Skeletal muscle satellite cell (primary cell): ENCODE measurements around the gene ACOT2.
"Not testable (repeated sequence)": the region's sequence is repeated elsewhere in the genome, so short reads cannot be mapped to it uniquely, and the experiment has no call there.

Experiments used
- H3K27me3 ChIP-seq: 2 replicates; pipeline ENCODE4 v1.7.0; 2013; ENCODE audit warnings: low read length; ENCODE audit not compliant: control insufficient read depth, insufficient read depth
- H3K36me3 ChIP-seq: 2 replicates; pipeline ENCODE4 v1.7.0; 2013; ENCODE audit warnings: mild to moderate bottlenecking, control low read depth, low read length; ENCODE audit not compliant: insufficient read depth
- H3K4me1 ChIP-seq: 2 replicates; pipeline ENCODE4 v1.7.0; 2013; ENCODE audit warnings: low read length; ENCODE audit not compliant: control insufficient read depth, insufficient read depth
- H3K4me2 ChIP-seq: 2 replicates; pipeline ENCODE4 v1.7.0; 2013; ENCODE audit warnings: mild to moderate bottlenecking, low read length
- H3K4me3 ChIP-seq: 2 replicates; pipeline ENCODE4 v1.7.0; 2013; ENCODE audit warnings: low read length
- H3K9ac ChIP-seq: 2 replicates; pipeline ENCODE4 v1.7.0; 2013; ENCODE audit warnings: mild to moderate bottlenecking, low read depth, low read length, moderate library complexity
- H3K9me3 ChIP-seq: replicated peaks from 2 replicates; pipeline ENCODE4 v1.7.0; 2013; ENCODE audit warnings: mild to moderate bottlenecking, control low read depth, low read length

The ACOT2 gene

DNA sequence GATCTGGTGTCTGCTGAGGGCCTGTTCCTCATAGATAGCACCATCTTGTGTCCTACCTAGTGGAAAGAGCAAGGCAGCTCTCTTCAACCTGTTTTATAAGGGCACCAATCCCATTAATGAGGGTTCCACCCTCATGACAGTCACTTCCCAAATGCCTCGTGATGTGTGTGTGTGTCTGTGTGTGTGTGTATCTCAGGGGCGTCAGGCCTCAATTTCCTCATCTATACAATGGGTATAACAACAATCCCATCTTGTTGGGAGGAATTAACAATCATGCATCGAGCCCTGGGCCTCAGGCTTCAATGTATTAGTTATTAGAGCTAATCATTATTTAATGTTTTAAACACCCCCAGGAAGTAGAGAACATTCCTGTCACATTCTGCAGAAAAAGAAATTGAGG lies 19.9 kb upstream of the ACOT2 start:
- H3K4me3 ChIP-seq, H3K4me2 ChIP-seq, H3K9ac ChIP-seq, H3K9me3 ChIP-seq, H3K4me1 ChIP-seq, H3K36me3 ChIP-seq, H3K27me3 ChIP-seq: not testable (repeated sequence)

DNA sequence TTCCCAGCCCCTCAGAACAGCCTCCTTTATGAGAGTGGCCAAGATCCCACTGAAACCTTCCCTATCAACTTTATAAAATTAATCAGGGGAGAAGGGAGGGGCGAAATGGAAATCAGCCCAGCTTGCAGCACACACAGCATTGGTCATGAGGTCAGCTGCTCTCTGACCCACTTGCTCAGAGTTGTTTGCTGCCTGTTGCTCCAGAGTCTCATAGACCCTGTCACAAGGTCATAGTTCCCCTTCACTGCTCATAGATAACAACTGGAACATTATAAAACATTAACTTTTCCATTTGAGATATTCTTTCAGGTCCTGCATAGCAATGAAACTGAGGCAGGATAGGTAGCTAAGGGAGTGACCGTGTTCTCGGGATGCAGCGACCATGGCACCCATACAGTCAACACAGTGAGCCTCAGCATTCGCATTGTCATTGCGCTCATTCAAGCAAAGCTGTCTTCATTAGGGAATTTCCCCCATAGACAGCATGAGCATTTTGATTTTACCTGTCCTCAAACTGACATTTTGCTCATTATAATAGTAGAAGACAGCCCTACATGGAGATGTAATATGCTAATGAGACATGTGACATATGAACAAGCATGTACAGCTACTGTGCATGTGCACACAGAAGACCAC lies 19.0 kb upstream of the ACOT2 start:
- not testable (repeated sequence) for H3K9me3 ChIP-seq, H3K27me3 ChIP-seq, H3K4me1 ChIP-seq, H3K4me3 ChIP-seq, H3K9ac ChIP-seq, H3K4me2 ChIP-seq, H3K36me3 ChIP-seq

DNA sequence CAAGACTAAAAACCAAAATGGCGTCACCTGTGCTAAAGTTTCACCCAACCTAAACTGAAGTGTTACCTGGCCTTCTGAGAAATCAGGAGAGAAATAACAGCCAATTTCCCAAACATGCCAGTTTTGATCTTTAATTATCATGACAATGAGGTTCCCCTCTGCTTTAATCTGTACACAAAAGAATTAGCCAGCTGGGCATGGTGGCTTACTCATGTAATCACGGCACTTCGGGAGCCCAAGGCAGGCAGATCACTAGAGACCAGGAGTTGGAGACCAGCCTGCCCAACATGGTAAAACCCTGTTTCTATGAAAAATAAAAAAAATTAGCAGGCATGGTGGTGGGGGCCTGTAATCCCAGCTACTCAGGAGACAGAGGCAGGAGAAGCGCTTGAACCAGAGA lies 15.2 kb upstream of the ACOT2 start:
- Histone ChIP-seq H3K4me1 (no peaks in the 10 kb centered on the region), H3K9ac (no peak overlapping the region), H3K27me3 (no peaks in the 10 kb centered on the region), H3K4me3 (no peak overlapping the region), H3K9me3 (no peaks in the 10 kb centered on the region), H3K36me3 (no peaks in the 10 kb centered on the region), H3K4me2 (no peak overlapping the region)

DNA sequence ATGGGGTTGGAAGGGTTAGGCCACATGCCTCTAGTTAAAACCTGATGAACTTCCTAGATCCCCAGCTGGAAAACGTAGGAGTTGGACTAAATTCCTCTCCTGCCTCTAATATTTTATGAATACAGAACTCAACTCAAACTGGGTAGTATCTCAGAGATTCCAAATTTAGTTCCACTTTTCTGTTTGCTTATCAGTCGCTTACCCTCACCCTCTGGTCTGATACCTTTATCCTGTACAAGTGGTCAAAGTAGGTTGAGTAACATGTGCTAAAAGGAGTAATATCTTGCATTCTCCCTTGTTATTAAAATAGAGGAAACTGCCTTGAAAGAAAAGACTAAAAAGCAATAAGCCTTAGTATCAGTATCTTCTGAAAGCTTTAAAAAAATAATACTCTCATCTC lies 11.8 kb upstream of the ACOT2 start:
- H3K36me3 ChIP-seq, H3K27me3 ChIP-seq, H3K4me2 ChIP-seq, H3K4me3 ChIP-seq, H3K4me1 ChIP-seq, H3K9ac ChIP-seq, H3K9me3 ChIP-seq: not testable (repeated sequence)

DNA sequence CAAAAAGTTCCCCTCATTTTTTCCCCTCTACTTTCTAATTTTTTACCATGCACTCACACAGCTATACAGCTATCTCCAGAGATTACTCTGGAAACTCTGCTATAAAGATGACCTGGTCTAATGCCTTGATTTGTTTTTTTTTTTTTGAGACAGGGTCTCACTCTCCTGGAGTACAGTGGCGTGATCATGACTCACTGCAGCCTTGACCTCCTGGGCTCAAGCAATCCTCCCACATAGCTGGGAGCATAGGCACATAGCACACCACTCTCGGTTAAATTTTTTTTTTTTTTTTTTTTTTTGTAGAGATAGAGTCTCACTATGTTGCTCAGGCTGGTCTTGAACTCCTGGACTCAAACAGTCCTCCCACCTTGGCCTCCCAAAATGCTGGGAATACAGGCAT lies 10.8 kb upstream of the ACOT2 start:
- not testable (repeated sequence) for H3K9ac ChIP-seq, H3K4me1 ChIP-seq, H3K4me2 ChIP-seq, H3K36me3 ChIP-seq, H3K4me3 ChIP-seq, H3K9me3 ChIP-seq, H3K27me3 ChIP-seq

DNA sequence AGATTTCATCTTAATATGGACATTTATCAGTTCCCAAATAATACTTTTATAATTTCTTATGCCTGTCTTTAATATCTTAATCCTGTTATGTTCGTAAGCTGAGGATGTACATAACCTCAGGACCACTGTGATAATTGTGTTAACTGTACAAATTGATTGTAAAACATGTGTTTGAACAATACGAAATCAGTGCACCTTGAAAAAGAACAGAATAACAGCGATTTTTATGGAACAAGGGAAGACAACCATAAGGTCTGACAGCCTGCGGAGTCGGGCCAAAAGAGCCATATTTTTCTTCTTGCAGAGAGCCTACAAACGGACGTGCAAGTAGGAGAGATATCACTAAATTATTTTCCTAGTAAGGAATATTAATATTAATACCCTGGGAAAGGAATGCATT lies 6.8 kb upstream of the ACOT2 start:
- H3K9ac ChIP-seq, H3K36me3 ChIP-seq, H3K27me3 ChIP-seq, H3K9me3 ChIP-seq, H3K4me2 ChIP-seq, H3K4me3 ChIP-seq, H3K4me1 ChIP-seq: not testable (repeated sequence)

DNA sequence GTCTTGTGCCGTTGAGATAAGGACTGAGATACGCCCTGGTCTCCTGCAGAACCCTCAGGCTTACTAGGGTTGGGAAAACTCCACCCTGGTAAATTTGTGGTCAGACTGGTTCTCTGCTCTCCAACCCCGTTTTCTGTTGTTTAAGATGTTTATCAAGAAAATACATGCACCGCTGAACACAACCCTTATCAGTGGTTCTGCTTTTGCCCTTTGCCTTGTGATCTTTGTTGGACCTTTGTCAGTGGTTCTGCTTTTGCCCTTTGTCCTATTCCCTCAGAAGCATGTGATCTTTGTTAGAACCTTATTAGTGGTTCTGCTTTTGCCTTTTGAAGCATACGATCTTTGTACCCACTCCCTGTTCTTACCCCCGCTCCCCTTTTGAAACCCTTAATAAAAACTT lies 6.3 kb upstream of the ACOT2 start:
- not testable (repeated sequence) for H3K4me1 ChIP-seq, H3K27me3 ChIP-seq, H3K36me3 ChIP-seq, H3K9ac ChIP-seq, H3K4me3 ChIP-seq, H3K9me3 ChIP-seq, H3K4me2 ChIP-seq

DNA sequence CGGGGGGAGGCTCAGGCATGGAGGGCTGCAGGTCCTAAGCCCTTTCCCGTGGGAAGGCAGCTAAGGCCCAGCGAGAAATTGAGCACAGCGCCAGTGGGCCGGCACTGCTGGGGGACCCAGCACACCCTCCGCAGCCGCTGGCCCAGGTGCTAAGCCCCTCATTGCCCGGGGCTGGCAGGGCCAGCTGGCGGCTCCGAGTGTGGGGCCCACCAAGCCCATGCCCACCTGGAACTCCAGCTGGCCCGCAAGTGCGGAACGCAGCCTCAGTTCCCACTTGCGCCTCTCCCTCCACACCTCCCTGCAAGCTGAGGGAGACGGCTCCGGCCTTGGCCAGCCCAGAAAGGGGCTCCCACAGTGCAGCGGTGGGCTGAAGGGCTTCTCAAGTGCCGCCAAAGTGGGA lies 2.6 kb upstream of the ACOT2 start:
- not testable (repeated sequence) for H3K9ac ChIP-seq, H3K9me3 ChIP-seq, H3K27me3 ChIP-seq, H3K36me3 ChIP-seq, H3K4me3 ChIP-seq, H3K4me2 ChIP-seq
- H3K4me1 ChIP-seq: peaks cover 21% of the 10 kb centered on the region

DNA sequence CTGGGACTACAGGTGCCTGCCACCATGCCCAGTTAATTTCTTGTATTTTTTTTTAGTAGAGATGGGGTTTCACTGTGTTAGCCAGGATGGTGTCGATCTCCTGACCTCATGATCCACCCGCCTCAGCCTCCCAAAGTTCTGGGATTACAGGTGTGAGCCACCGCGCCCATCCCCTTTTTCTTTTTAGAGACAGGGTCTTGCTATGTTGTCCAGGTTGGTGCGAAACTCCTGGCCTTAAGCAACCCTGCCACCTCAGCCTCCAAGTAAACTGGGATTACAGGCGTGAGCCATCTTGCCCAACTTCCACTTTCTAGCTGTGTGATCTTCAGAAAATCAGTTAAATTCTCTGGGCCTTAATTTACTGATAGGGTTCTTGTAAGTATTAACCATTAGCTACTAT lies 2.1 kb upstream of the ACOT2 start:
- not testable (repeated sequence) for H3K9me3 ChIP-seq, H3K4me3 ChIP-seq, H3K4me2 ChIP-seq, H3K36me3 ChIP-seq, H3K27me3 ChIP-seq, H3K9ac ChIP-seq
- peaks cover 21% of the 10 kb centered on the region for H3K4me1 ChIP-seq

DNA sequence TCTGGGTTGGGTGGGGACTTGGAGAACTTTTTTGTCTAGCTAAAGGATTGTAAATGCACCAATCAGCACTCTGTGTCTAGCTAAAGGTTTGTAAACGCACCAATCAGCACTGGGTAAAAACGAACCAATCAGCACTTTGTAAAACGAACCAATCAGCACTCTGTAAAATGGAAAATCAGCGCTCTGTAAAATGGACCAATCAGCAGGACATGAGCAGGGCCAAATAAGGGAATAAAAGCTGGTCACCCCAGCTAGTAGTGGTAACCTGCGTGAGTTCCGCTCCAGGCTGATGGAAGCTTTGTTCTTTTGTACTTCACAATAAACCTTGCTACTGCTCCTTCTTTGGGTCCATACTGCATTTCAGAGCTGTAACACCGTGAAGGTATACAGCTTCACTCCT lies 1.7 kb upstream of the ACOT2 start:
- Histone ChIP-seq H3K4me3 (no peak overlapping the region), H3K9me3 (no peaks in the 10 kb centered on the region), H3K4me2 (no peak overlapping the region)

DNA sequence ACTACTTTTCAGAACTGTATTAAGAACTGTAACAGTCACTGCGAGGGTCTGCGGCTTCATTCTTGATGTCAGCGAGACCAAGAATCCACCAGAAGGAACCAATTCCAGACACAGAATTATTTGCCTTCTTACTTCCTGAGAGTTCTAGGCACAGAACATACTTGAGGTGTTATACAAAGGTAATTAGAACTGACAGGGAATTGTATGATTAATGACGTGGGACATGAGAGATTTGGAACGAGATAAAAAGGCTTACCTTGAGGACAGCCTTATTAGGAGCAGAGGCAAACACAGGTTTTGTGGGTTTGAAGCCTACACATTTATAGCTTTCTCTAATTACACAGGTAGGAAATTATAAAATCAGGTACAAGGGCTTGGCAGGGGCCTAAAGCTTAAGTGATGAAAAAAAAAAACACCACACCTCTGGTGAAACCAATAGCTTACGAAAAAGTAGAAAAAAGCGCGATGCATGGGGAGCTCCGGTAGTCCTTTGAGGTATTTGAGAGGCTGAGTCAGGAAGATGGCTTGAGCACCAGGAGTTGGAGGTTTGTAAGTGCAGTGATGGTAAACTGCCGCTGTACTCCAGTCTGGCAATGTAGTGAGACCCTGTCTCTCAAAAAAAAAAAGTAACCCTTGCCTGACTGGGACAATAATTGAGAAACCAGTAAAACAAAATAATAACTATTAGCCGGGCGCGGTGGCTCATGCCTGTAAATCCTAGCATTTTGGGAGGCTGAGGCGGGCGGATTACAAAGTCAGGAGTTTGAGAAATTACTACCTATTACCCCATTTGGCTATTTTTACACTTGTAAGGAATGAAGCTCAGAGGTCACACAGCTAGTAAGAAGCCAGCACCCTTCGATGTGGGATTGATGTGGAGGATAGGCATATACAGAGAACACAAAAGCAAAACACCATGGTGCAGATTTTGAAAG lies 795 bp upstream of the ACOT2 start:
- no peaks in the 10 kb centered on the region for H3K27me3 ChIP-seq
- peak overlapping the region; percentile 96 for H3K9ac ChIP-seq
- no peaks in the 10 kb centered on the region for H3K9me3 ChIP-seq
- peak overlapping the region; percentile 92 for H3K4me2 ChIP-seq
- no peaks in the 10 kb centered on the region for H3K36me3 ChIP-seq
- peaks cover 21% of the 10 kb centered on the region for H3K4me1 ChIP-seq
- H3K4me3 ChIP-seq: peak overlapping the region; percentile 85

More for the DNA sequence above, 1.7 kb upstream of the ACOT2 start:
- Histone ChIP-seq H3K9ac (no peak overlapping the region), H3K27me3 (no peaks in the 10 kb centered on the region), H3K4me1 (peaks cover 21% of the 10 kb centered on the region), H3K36me3 (no peaks in the 10 kb centered on the region)

DNA sequence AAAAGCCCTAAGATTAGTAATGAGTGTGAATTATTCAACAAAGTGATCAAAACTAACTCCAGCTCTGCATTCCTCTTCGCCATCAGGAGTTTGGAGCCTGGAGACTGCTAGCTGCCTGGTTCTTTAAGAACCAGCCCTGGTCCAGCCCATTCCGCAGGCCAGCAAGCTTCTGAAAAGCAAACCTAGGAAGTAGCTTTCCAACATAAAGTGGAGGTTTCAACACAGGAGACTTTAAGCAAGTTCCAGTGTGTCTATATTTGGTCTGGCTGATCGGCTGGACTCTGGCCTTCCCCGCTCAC lies 178 bp upstream of the ACOT2 start:
- Histone ChIP-seq H3K4me2 (peak overlapping the region; percentile 92), H3K4me1 (peaks cover 21% of the 10 kb centered on the region), H3K4me3 (peak overlapping the region; percentile 85), H3K9ac (peak overlapping the region; percentile 96)
- not testable (repeated sequence) for H3K36me3 ChIP-seq, H3K27me3 ChIP-seq, H3K9me3 ChIP-seq
